HUES48 (cell line): ENCODE results near the gene SCAMP2.

ENCODE experiments used
- H3K27ac ChIP-seq: one replicate; pipeline ENCODE4 v1.7.0; 2013; ENCODE audit warnings: low read depth, low read length, inconsistent platforms
- H3K27me3 ChIP-seq: 2 replicates; pipeline ENCODE4 v1.6.1; 2013; ENCODE audit warnings: mild to moderate bottlenecking, low read length; ENCODE audit not compliant: control insufficient read depth, insufficient read depth
- H3K36me3 ChIP-seq: 2 replicates; pipeline ENCODE4 v1.6.1; 2013; ENCODE audit warnings: low read length; ENCODE audit not compliant: control insufficient read depth, insufficient read depth
- H3K4me1 ChIP-seq: 2 replicates; pipeline ENCODE4 v1.6.1; 2013; ENCODE audit warnings: mild to moderate bottlenecking, low read length; ENCODE audit not compliant: control insufficient read depth, insufficient read depth
- H3K4me3 ChIP-seq: 2 replicates; pipeline ENCODE4 v1.5.1; 2013; ENCODE audit warnings: mild to moderate bottlenecking, low read depth, low read length
- H3K9ac ChIP-seq: 2 replicates; pipeline ENCODE4 v1.6.1; 2013; ENCODE audit warnings: mild to moderate bottlenecking, low read depth, low read length, moderate library complexity
- H3K9me3 ChIP-seq: 2 replicates; pipeline ENCODE4 v1.6.1; 2013; ENCODE audit warnings: low read length; ENCODE audit not compliant: control insufficient read depth, insufficient read depth

The SCAMP2 gene

GRCh38 chr15:74844319-74845207 lies 28.6 kb downstream of the SCAMP2 start:
- peaks cover 7% of the 10 kb centered on the region; the same call in 1 of the 2 replicates for H3K4me1 ChIP-seq
- H3K9ac ChIP-seq, result no peak overlapping the region
- no peak overlapping the region for H3K4me3 ChIP-seq
- no peak overlapping the region for H3K27ac ChIP-seq
- no peaks in the 10 kb centered on the region for H3K27me3 ChIP-seq
- H3K36me3 ChIP-seq, result peaks cover 40% of the 10 kb centered on the region
- no peaks in the 10 kb centered on the region for H3K9me3 ChIP-seq

DNA sequence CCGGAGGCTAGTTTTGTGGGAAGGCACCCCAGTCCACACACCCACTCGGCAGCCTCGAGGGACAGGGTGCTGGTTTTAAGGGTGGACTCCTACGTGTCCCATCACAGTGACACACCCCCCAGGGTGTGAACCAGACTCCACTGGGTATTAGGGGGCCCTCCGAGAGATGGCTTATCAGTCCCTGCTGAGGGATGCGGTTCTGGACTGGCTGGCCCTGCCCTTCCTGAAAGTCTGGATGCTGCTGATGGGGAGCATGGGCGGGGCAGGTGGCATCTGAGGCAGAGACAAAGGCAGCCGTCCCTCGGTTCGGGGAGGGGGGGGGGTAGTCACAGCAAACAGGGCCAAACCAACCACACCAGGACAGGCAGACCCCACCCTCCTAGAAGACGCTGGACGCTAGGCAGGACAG lies 29.3 kb downstream of the SCAMP2 start:
- H3K9me3 ChIP-seq, result no peaks in the 10 kb centered on the region
- H3K27ac ChIP-seq, result peak overlapping the region; percentile 95
- no peaks in the 10 kb centered on the region for H3K27me3 ChIP-seq
- H3K36me3 ChIP-seq, result peaks cover 40% of the 10 kb centered on the region
- H3K9ac ChIP-seq, result peak overlapping the region; percentile 90
- H3K4me3 ChIP-seq, result peak overlapping the region; percentile 81
- peaks cover 7% of the 10 kb centered on the region; the same call in 1 of the 2 replicates for H3K4me1 ChIP-seq

GRCh38 chr15:74843445-74843828 lies 29.7 kb downstream of the SCAMP2 start:
- H3K9ac ChIP-seq, result peak overlapping the region; percentile 90
- peaks cover 40% of the 10 kb centered on the region for H3K36me3 ChIP-seq
- no peaks in the 10 kb centered on the region for H3K27me3 ChIP-seq
- peaks cover 7% of the 10 kb centered on the region; the same call in 1 of the 2 replicates for H3K4me1 ChIP-seq
- peak overlapping the region; percentile 95 for H3K27ac ChIP-seq
- H3K4me3 ChIP-seq, result peak overlapping the region; percentile 81
- no peaks in the 10 kb centered on the region for H3K9me3 ChIP-seq

DNA sequence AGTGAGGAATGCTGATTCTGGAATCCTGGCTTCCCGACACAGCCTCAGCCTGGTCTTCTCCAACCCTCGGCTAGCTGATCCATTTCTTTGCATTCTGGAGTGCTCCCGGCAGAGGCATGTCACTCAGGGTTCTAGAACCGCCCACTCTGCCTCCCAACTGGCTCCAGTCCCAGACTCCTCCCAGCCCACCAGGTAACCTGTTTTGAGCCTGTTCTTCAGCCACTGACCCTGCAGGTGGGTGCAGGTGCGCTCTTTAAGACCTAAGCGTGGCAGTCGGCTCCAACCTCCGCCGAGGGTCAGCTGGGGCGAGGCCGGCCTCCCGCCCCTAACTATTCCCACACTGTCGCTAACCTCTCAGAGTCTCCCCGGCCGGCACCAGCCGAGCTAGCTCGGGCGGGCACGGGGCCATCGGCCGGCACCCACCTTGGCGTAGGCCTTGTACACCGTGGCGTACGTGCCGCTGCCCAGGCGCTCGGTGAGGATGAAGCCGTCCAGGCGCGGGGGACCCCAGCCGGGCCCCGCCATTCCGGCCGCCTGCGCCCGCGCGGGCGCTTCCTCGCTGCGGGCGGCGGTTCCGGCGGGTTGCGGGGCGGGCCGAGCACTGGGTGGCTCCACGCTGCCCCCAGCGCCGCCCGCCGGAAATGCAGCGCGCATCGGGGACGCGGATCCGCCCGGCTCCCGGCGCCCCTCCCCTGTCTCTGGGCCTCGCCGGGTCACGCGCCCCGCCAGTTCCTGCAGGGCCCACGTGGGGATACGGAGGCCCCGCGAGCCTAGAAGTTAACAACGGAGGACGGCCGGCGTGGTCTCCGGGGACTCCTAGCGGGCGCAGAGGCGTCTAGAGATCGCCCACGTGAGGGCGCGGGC lies 30.4 kb downstream of the SCAMP2 start, which contains the start of gene ULK3:
Gene ULK3 (minus strand): TSS at position 576 of the 864 bp plus-strand sequence. CDS start 51 bp downstream, at position 525.
- peaks cover 7% of the 10 kb centered on the region; the same call in 1 of the 2 replicates for H3K4me1 ChIP-seq

GRCh38 chr15:74841891-74842373 lies 31.2 kb downstream of the SCAMP2 start:
- Histone ChIP-seq H3K9me3 (no peaks in the 10 kb centered on the region), H3K9ac (no peak overlapping the region), H3K27me3 (no peaks in the 10 kb centered on the region), H3K4me3 (peak overlapping the region; percentile 81), H3K36me3 (peaks cover 31% of the 10 kb centered on the region), H3K4me1 (peaks cover 7% of the 10 kb centered on the region; the same call in 1 of the 2 replicates), H3K27ac (peak overlapping the region; percentile 15)

More for the DNA sequence above, 30.4 kb downstream of the SCAMP2 start, which contains the start of gene ULK3:
- Histone ChIP-seq H3K27ac (peak within 1 kb of the TSS; percentile 95), H3K4me3 (peak within 1 kb of the TSS; percentile 81), H3K9me3 (no peaks in the 10 kb centered on the region), H3K9ac (peak within 1 kb of the TSS; percentile 90), H3K27me3 (no peaks in the 10 kb centered on the region), H3K36me3 (peaks cover 37% of the 10 kb centered on the region)

GRCh38 chr15:74840851-74841775 lies 32.1 kb downstream of the SCAMP2 start:
- no peaks in the 10 kb centered on the region for H3K9me3 ChIP-seq
- H3K27me3 ChIP-seq, result no peaks in the 10 kb centered on the region
- H3K36me3 ChIP-seq, result peaks cover 37% of the 10 kb centered on the region
- no peak overlapping the region for H3K9ac ChIP-seq
- peaks cover 7% of the 10 kb centered on the region; the same call in 1 of the 2 replicates for H3K4me1 ChIP-seq
- H3K27ac ChIP-seq, result no peak overlapping the region
- H3K4me3 ChIP-seq, result no peak overlapping the region

- Histone ChIP-seq H3K9ac (no peak overlapping the region), H3K9me3 (no peaks in the 10 kb centered on the region), H3K27ac (no peak overlapping the region), H3K4me3 (no peak overlapping the region), H3K36me3 (peaks cover 27% of the 10 kb centered on the region), H3K4me1 (peaks cover 7% of the 10 kb centered on the region; the same call in 1 of the 2 replicates), H3K27me3 (no peaks in the 10 kb centered on the region)
Observed at GRCh38 chr15:74839526-74840395, 33.4 kb downstream of the SCAMP2 start.

DNA sequence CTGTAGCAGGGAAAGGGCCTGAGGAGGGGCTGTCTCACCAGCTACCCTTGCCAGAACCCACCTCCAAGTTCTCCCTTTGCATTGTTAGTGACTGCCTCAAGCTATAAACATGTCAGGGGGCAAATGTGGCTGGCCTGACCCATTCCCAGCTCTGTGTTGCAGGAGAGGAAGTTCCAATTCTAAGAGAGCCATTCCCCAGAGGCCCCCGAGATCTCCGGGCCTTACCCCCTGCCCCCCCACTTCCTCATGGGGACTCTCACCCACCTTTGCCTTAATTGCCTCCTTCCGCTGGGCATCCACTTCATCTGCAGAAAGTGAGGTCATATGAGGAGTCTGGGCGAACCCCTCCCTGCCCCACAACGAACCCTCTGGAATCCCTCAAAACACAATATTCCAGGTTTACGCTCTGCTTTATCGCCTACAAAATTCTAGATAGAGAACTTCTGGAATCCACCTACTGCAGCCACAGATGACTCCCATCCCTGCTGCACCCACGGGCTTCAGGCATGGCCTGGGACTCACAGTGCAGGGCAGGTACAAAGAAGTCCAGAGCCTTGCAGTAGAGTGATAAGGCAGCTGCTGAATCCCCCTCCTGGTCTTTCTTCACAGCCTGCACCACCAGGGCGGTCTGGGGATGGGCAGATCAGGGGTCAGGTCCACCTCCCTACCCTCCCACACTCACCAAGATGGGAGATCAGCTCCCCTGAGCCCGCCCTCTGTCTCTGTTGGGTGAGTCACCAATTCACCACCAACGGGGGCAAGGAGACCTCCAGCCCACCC lies 34.2 kb downstream of the SCAMP2 start:
- Histone ChIP-seq H3K9ac (no peak overlapping the region), H3K4me1 (peaks cover 7% of the 10 kb centered on the region; the same call in 1 of the 2 replicates), H3K4me3 (no peak overlapping the region), H3K27ac (no peak overlapping the region), H3K36me3 (peaks cover 23% of the 10 kb centered on the region), H3K27me3 (no peaks in the 10 kb centered on the region), H3K9me3 (no peaks in the 10 kb centered on the region)

- peaks cover 2% of the 10 kb centered on the region; the same call in 1 of the 2 replicates for H3K4me1 ChIP-seq
- H3K27ac ChIP-seq, result no peak overlapping the region
- no peak overlapping the region for H3K4me3 ChIP-seq
- no peak overlapping the region for H3K9ac ChIP-seq
- H3K27me3 ChIP-seq, result no peaks in the 10 kb centered on the region
- no peaks in the 10 kb centered on the region for H3K9me3 ChIP-seq
- H3K36me3 ChIP-seq, result peaks cover 23% of the 10 kb centered on the region
Observed at GRCh38 chr15:74838137-74838516, 35.0 kb downstream of the SCAMP2 start.
